GM19023 (cell line): ENCODE results near the gene TMEM63B.
"Not testable (repeated sequence)": the region's sequence is repeated elsewhere in the genome, so short reads cannot be mapped to it uniquely, and the experiment has no call there.

ENCODE experiments used
- ATAC-seq: cut with Tn5 transposase; IDR thresholded peaks from one replicate; pipeline ENCODE4 v1.9.1; 2021; ENCODE audit warnings: mild to moderate bottlenecking, moderate library complexity; ENCODE audit not compliant: unreplicated experiment

TMEM63B gene

DNA sequence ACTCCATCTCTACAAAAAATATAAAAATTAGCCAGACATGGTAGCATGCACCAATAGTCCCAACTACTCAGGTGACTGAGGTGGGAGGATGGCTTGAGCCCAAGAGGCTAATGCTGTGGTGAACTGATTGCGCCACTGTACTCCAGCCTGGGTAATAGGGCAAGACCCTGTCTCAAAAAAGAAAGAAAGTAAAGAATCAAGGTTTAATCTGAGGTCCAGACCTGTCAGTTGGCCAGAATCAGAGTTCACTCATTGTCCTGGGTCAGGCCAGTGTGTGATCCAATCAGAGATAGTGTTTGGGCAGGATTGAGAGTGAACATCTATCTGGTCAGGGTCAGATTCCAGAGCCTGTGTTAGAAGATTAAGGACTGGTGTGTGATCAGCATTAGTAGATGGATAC, 15.5 kb downstream of the TMEM63B start:
- ATAC-seq: no peak

DNA sequence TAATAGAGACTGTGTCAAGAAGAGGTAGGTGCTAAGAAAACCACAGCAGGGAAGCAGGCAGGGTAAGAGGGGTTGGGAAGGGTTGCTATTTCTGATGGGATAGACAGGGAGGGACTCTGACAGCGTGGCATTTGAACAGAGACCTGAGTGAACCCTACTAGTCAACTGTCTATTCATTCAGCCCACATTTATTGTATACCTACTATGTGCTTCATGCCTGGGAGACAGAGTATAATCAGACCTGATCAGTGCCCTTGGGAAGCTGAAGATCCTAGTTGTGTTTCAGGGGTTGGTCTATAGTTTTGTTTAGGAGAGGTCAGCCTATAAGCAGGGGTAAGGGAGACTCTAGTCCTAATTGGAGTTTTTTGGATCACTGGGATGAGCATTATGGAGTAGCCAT, 16.4 kb downstream of the TMEM63B start:
- ATAC-seq: no peak

DNA sequence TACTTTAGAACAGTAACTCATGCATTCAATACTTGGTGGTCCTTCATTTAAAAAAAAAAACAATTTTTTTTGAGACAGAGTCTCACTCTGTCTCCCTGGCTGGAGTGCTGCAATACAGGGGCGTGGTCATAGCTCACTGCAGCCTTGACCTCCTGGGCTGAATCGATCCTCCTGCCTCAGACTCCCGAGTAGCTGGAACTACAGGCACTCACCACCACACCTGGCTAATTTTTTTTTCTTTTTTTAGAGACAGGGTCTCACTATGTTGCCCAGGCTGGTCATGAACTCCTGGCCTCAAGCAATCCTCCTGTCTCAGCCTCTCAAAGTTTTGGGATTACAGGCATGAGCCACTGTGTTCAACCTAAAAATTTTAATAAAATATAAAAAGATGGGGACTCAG, 17.2 kb downstream of the TMEM63B start:
- ATAC-seq: not testable (repeated sequence)

DNA sequence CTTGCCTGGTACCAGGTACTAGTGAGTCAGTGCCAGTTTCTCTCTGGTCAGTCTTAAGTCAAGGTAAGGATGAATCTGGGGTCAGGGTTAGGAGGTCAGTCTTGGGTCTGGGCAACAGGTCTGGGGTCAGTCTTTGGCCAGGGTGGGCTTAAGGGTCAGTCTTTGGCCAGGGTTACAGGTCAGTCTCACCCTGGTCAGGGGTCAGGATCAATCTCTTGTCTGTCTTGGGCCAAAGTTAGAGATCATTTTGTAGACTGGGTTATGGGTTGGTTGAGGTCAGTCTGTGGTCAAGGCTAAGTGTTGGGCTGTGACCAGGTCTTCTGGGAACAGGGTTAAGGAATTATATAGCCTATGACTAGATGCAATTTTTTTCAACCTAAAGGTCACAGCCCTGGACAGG, 18.5 kb downstream of the TMEM63B start:
- no peak for ATAC-seq

DNA sequence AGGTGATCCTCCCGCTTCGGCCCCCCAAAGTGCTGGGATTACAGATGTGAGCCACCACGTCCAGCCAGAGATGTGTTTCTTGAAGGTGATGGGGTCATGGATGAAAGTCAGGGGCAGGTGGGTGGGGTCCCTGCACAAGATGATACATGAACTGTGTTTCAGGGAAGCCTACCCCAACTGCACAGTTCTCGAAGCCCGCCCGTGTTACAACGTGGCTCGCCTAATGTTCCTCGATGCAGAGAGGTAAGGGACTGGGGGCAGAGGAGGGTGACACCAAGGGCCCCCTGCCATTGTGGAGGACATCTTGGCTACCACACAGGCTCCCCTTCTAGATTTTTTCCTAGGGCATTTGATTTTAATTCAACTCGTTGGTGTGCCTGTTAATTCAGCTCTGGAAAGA, 19.3 kb downstream of the TMEM63B start:
- ATAC-seq: no peak

- no peak for ATAC-seq
These were observed 19.9 kb downstream of the TMEM63B start for GRCh38 chr6:44147256-44147655.

GRCh38 chr6:44148306-44148705, 21.0 kb downstream of the TMEM63B start:
- ATAC-seq: no peak

DNA sequence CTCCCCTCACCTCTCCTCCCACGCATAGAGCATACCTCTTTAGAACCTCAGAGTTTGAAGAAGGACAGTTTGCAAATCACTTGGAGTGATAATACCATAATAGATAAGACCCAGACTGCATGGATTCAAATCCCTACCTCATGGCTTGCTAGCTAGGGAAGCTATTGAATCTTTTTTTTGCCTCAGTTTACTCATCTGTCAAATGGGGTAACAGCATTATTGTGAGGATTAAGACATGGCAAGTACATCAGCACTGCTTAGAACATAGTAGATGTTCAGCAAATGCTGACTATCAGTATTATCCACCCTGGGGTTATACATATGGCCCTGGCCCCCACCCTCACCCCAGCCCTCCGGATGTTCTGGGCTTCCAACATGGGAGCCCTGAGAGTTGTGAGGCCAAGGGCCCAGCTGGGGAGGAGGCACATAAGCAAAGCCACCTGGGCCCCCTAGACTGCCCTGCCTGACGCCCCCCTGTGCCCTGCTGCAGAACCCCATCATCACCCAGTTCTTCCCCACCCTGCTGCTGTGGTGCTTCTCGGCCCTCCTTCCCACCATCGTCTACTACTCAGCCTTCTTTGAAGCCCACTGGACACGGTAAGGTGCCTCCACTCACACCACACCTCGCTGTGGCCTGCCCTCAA, 22.1 kb downstream of the TMEM63B start:
- no peak for ATAC-seq

DNA sequence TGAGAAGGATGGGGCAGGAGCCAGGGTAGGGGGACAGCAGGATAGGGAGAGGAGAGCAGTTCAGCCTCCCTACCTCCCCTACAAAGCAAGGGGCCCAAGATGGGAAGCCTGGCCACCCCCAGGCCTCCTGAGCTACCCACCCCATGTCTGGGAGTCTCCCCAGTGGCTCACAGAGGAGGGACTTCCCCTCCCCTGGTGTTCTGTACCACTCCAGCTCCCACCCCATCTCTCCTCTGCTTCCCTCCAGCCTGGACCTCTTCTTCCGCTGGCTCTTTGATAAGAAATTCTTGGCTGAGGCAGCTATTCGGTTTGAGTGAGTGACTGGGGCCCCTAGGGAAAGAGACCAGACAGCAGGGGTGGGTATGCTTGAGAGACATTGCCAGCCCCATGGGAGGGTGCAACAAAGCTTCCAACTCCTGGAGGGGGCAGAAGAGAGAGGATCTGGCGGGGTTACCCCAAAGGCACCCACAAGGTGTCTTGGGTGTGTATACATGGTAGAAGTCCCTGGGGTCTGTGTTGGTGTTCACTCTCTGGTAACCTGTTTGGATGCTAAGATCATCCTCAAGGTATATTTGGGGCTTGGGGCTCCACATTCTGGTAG, 23.1 kb downstream of the TMEM63B start:
- no peak for ATAC-seq

- peak; percentile 78 for ATAC-seq
These were observed 24.2 kb downstream of the TMEM63B start for GRCh38 chr6:44151348-44152108.

- no peak for ATAC-seq
These were observed 24.7 kb downstream of the TMEM63B start for GRCh38 chr6:44152109-44152461.

DNA sequence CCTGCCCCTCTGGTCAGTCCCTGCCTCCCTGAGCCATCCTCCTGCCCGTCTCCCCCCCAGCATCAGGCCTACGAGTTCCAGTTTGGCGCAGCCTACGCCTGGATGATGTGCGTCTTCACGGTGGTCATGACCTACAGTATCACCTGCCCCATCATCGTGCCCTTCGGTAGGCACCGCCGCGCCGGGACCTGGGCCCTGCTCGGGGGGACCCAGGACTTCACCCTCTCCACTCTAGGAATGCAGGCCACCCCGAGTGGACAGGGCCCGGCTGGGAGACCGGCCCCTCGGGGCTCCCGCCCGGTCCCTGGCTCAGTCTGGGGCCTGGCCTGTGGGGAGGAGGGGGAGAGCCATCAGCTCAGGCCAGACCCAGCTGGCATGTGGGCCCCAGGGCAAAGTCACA, 25.2 kb downstream of the TMEM63B start:
- no peak for ATAC-seq

GRCh38 chr6:44154067-44154466, 26.7 kb downstream of the TMEM63B start:
- no peak for ATAC-seq

DNA sequence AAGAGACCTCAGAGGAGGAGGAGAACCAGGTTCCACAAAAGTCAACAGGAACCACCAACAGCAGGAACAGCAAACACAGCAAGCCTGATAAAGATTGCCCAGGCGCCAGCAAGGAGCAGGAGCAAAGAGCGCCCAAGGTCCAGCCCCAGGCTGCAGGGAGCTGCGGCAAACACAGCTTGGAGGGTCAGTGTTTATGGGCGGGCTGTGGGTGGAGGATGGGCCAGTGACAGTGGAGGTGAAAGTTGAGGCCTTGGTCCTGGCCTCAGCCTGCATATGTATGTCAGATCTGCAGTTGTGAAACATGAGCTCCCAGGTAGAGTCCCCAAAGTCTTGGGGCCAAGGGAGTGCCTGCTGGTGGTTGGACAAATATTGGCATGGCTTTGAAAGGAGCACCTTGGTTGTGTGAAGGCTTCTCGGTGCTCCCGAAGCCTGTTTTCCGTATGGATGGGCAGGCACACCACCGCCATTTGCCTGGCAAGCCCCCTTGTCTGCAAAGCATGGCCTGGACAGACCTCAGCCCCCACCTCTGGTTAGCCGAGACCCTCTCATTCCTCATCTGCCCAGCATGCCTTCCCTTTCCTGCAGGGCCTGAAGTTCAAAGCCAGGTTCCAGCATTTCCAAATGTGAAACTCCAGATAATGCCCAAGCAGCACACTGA, 29.3 kb downstream of the TMEM63B start:
- no peak for ATAC-seq

DNA sequence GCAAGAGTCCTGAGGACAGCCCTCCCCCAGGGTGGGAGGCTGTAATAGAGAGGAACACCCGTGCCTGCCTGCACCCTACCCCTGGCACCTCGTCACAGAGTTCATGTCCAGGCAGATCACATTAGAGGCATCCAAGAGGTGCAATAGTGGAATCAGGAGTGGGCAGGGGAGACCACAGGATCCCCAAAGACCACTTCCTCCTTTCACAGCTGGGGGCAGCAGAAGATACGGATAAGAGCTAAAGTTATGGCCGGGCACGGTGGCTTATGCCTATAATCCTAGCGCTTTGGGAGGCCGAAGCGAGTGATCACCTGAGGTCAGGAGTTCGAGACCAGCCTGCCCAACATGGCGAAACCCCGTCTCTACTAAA, 29.8 kb downstream of the TMEM63B start:
- no peak for ATAC-seq

- no peak for ATAC-seq
These were observed 31.4 kb downstream of the TMEM63B start, which contains the start of gene CAPN11 for GRCh38 chr6:44158770-44159228. Gene CAPN11 (plus strand): TSS chr6:44158820. CDS start chr6:44158849, 29 bp downstream.

- no peak for ATAC-seq
These were observed 34.6 kb downstream of the TMEM63B start for GRCh38 chr6:44161997-44162338.

GRCh38 chr6:44162876-44163625, 35.7 kb downstream of the TMEM63B start:
- no peak for ATAC-seq

DNA sequence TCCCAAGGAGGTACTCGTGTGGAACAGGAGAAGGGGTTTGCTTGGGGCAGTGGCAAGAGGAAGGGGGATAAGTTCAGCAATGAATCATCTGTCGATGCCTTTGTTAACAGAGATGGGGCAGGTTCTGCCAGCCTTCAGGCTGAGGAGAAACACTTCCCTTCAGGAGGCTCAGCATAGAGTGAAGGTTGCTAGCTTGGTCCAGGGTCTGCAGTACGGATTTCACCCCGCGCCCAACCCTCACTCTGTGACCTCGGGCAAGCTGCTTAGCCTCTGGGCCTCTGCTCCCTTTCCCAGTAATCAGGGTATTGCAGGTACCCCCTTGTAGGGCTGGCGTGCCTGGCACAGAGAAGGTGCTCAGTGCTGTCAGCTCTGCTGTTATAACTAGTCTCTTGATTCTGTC, 38.8 kb downstream of the TMEM63B start:
- ATAC-seq: no peak

DNA sequence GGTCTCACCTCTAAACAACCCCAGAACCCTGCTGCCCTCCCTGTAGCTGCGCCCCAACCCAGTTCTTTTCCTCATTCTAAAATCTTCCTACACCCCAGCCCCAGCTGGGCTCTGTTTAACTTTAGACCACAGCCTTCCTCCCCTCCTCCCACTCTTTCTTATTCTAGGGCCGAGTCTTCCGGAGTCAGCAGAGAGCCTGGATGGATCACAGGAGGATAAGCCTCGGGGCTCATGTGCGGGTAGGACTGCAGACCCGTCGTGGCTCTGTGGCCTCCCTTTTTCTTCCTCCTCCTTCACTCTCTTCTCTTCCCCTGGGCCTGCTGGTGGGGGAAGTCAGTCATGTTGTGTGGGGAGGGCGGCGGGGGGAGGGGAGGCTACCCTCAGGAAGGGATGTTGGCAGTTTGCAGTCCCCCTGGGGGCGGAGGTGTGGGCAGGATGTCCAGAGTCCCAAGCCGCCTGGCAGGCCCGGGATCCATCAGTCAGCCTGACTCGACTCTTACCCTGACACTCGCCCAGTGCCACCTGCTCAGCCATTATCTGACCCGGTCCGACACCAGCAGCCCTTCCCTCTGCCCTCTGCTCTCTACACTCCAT, 39.3 kb downstream of the TMEM63B start:
- ATAC-seq: no peak

DNA sequence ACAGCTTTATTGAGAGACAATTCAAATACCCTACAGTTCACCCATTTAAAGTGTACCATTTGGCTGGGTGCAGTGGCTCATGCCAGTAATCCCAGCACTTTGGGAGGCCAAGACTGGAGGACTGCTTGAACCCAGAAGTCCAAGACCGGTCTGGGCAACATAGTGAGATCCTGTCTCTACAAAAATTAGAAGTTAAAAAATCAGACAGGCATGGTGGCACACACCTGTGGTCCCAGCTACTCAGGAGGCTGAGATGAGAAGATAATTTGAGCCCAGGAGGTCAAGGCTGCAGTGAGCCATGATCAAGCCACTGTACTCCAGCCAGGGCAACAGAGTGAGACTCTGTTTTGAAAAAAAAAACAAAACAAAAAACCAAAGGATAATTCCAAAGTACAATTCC, 40.2 kb downstream of the TMEM63B start:
- no peak for ATAC-seq
